Fibroblast of lung (primary cell): ENCODE results near the gene CLCN7.

Experiments
- CTCF ChIP-seq, 2 donors: IDR thresholded peaks in 1 of 2; conservative IDR thresholded peaks in 1 of 2; 1 replicate in 1 of 2; 2 replicates in 1 of 2; pipeline ENCODE4 v1.5.1; 2011 to 2012; ENCODE audit warnings: low read length in 2 of 2, control low read depth in 1 of 2, inconsistent platforms in 1 of 2, low read depth in 1 of 2, mild to moderate bottlenecking in 1 of 2
- EZH2 ChIP-seq: IDR thresholded peaks from 2 replicates; pipeline ENCODE4 v1.5.1; 2012; ENCODE audit warnings: low read length, control low read depth, mild to moderate bottlenecking; ENCODE audit errors: missing control alignments

GRCh38 chr16:1494129-1494640 lies 19.4 kb upstream of the CLCN7 start:
- TF ChIP-seq CTCF (conservative IDR thresholded peaks at IDR 0.05 in 1 of 2, IDR thresholded peaks at IDR 0.05 in 1 of 2; ENCODE audit: low read depth in 1 of 2, low read length in 2 of 2) (peak; percentile 74 to 75), EZH2 (no peak)
